Measurements from ENCODE around the gene TRIM54. TPM values are rescaled to one million over a fixed set of nuclear protein-coding genes. Genes with fewer than 3 reads are reported as not detected.
A peak's percentile ranks its signal among the peaks of the same experiment; 100 is the strongest.

Gene TRIM54
- total RNA-seq, 4 donors from 2014 or later, result not detected

GRCh38 chr2:27258051-27258450 lies 24.2 kb upstream of the TRIM54 start:
- DNase-seq (ENCODE audit: low spot score in 2 of 2), result no peak
- TF ChIP-seq POLR2A (IDR thresholded peaks at IDR 0.05), result no peak
- TF ChIP-seq CTCF (IDR thresholded peaks at IDR 0.05), result no peak
- 88 to 90% methylated on average over 8 of the region's 8 CpGs for WGBS, 2 donors
- no peak overlapping the region for H3K4me3 ChIP-seq (ENCODE audit: low read depth, poor library complexity, severe bottlenecking)
- intact Hi-C loops (cut with DNase I; ENCODE audit: low total_unique reads), result no loop called here

- TF ChIP-seq POLR2A (IDR thresholded peaks at IDR 0.05) (no peak), CTCF (IDR thresholded peaks at IDR 0.05) (no peak)
- WGBS, 2 donors, result 49 to 55% methylated on average over 11 of the region's 11 CpGs
- intact Hi-C loops (cut with DNase I; ENCODE audit: low total_unique reads), result no loop called here
- H3K4me3 ChIP-seq (ENCODE audit: low read depth, poor library complexity, severe bottlenecking), result no peak overlapping the region
- no peak for DNase-seq (ENCODE audit: low spot score in 2 of 2)
These were observed 20.8 kb upstream of the TRIM54 start for GRCh38 chr2:27261241-27261925.

GRCh38 chr2:27261926-27262298 lies 20.3 kb upstream of the TRIM54 start:
- H3K4me3 ChIP-seq (ENCODE audit: low read depth, poor library complexity, severe bottlenecking), result no peak overlapping the region
- no peak for DNase-seq (ENCODE audit: low spot score in 2 of 2)
- no peak for TF ChIP-seq CTCF (IDR thresholded peaks at IDR 0.05)
- no peak for TF ChIP-seq POLR2A (IDR thresholded peaks at IDR 0.05)
- intact Hi-C loops (cut with DNase I; ENCODE audit: low total_unique reads), result no loop called here
- WGBS, 2 donors, result 4 to 6% methylated on average over 16 to 19 of the region's 40 CpGs

GRCh38 chr2:27262379-27263286 lies 19.6 kb upstream of the TRIM54 start, which contains the start of gene SLC30A3:
Gene SLC30A3 (minus strand): TSS chr2:27263047. CDS start chr2:27262906, 141 bp downstream.
- TF ChIP-seq POLR2A (IDR thresholded peaks at IDR 0.05) (no peak), CTCF (IDR thresholded peaks at IDR 0.05) (no peak)
- intact Hi-C loops (cut with DNase I; ENCODE audit: low total_unique reads), result no loop called here
- peak within 1 kb of the TSS; percentile 30 for H3K4me3 ChIP-seq (ENCODE audit: low read depth, poor library complexity, severe bottlenecking)
- 1 to 2% methylated on average over 41 to 57 of the region's 96 CpGs for WGBS, 2 donors
- peak; percentile 39 to 92 for DNase-seq (ENCODE audit: low spot score in 2 of 2)

GRCh38 chr2:27263287-27264252 lies 18.7 kb upstream of the TRIM54 start:
- WGBS, 2 donors, result 3 to 5% methylated on average over 44 to 46 of the region's 46 CpGs
- peak overlapping the region; percentile 30 for H3K4me3 ChIP-seq (ENCODE audit: low read depth, poor library complexity, severe bottlenecking)
- TF ChIP-seq POLR2A (IDR thresholded peaks at IDR 0.05) (no peak), CTCF (IDR thresholded peaks at IDR 0.05) (no peak)
- no peak for DNase-seq (ENCODE audit: low spot score in 2 of 2)
- intact Hi-C loops (cut with DNase I; ENCODE audit: low total_unique reads), result no loop called here

Data from lower leg skin (tissue), 4 donors.